ENCODE measurements around the gene ST6GALNAC5. TPM values are rescaled to one million over a fixed set of nuclear protein-coding genes. Genes with fewer than 3 reads are reported as not detected.

ST6GALNAC5 gene
- polyA plus RNA-seq, 3 donors: not detected

GRCh38 chr1:76955652-76956051, 88.4 kb downstream of the ST6GALNAC5 start:
- H2AFZ ChIP-seq (ENCODE audit: insufficient read depth, low read depth, low read length, poor library complexity, severe bottlenecking): no peak overlapping the region
- H3K27ac ChIP-seq (ENCODE audit: low read depth in 1 of 2, low read length in 2 of 2): no peak overlapping the region
- Mint-ChIP-seq H3K36me3 (no peaks in the 10 kb centered on the region), H3K9me3 (peaks cover 0 to 5% (median 3%) of the 10 kb centered on the region in 7 donors), H3K4me1 (no peaks in the 10 kb centered on the region), H3K4me3 (no peak overlapping the region), H3K27me3 (ENCODE audit: low read depth in 3 of 3) (no peaks in the 10 kb centered on the region), H3K27ac (peak overlapping the region in 1 of 7 donors; percentile 43)
- H3K4me2 ChIP-seq (replicated peaks; ENCODE audit: extremely low read depth, low read length, poor library complexity, severe bottlenecking): no peak overlapping the region
- no peak for DNase-seq
- no peaks in the 10 kb centered on the region for H3K27me3 ChIP-seq (ENCODE audit: control insufficient read depth in 2 of 2, insufficient read depth in 2 of 2, low read length in 2 of 2)
- H3K4me3 ChIP-seq (replicated peaks in 1 of 3; ENCODE audit: low read depth in 2 of 3, low read length in 3 of 3): no peak overlapping the region
- H3K9me3 ChIP-seq (replicated peaks in 1 of 2; ENCODE audit: control insufficient read depth in 1 of 2, insufficient read depth in 1 of 2, low read length in 2 of 2): no peaks in the 10 kb centered on the region
- no peaks in the 10 kb centered on the region for H3K36me3 ChIP-seq (replicated peaks in 1 of 2; ENCODE audit: control insufficient read depth in 1 of 2, insufficient read depth in 2 of 2, low read length in 2 of 2)
- H3K4me1 ChIP-seq (ENCODE audit: control insufficient read depth in 1 of 2, insufficient read depth in 2 of 2, low read length in 2 of 2): no peaks in the 10 kb centered on the region
- H3K9ac ChIP-seq (ENCODE audit: insufficient read depth, low read length, poor library complexity, severe bottlenecking): no peak overlapping the region
- H3K79me2 ChIP-seq (ENCODE audit: insufficient read depth, low read length): no peaks in the 10 kb centered on the region
- intact Hi-C loops (cut with micrococcal nuclease): no loop called here
- TF ChIP-seq CTCF (IDR thresholded peaks at IDR 0.05): no peak
- H4K20me1 ChIP-seq (ENCODE audit: insufficient read depth, low read length): no peaks in the 10 kb centered on the region

- intact Hi-C loops (cut with micrococcal nuclease): no loop called here
- no peak overlapping the region for H3K4me2 ChIP-seq (replicated peaks; ENCODE audit: extremely low read depth, low read length, poor library complexity, severe bottlenecking)
- Mint-ChIP-seq H3K4me3 (no peak overlapping the region), H3K27me3 (ENCODE audit: low read depth in 3 of 3) (no peaks in the 10 kb centered on the region), H3K27ac (no peak overlapping the region), H3K4me1 (no peaks in the 10 kb centered on the region), H3K9me3 (peaks cover 0 to 5% (median 3%) of the 10 kb centered on the region in 7 donors), H3K36me3 (no peaks in the 10 kb centered on the region)
- H3K4me1 ChIP-seq (ENCODE audit: control insufficient read depth in 1 of 2, insufficient read depth in 2 of 2, low read length in 2 of 2): no peaks in the 10 kb centered on the region
- no peak for DNase-seq
- H3K79me2 ChIP-seq (ENCODE audit: insufficient read depth, low read length): no peaks in the 10 kb centered on the region
- H3K9ac ChIP-seq (ENCODE audit: insufficient read depth, low read length, poor library complexity, severe bottlenecking): no peak overlapping the region
- H3K4me3 ChIP-seq (replicated peaks in 1 of 3; ENCODE audit: low read depth in 2 of 3, low read length in 3 of 3): no peak overlapping the region
- no peaks in the 10 kb centered on the region for H3K9me3 ChIP-seq (replicated peaks in 1 of 2; ENCODE audit: control insufficient read depth in 1 of 2, insufficient read depth in 1 of 2, low read length in 2 of 2)
- H3K27me3 ChIP-seq (ENCODE audit: control insufficient read depth in 2 of 2, insufficient read depth in 2 of 2, low read length in 2 of 2): no peaks in the 10 kb centered on the region
- WGBS (ENCODE audit: insufficient coverage): 95% methylated on average over 4 of the region's 8 CpGs
- no peaks in the 10 kb centered on the region for H4K20me1 ChIP-seq (ENCODE audit: insufficient read depth, low read length)
- H3K27ac ChIP-seq (ENCODE audit: low read depth in 1 of 2, low read length in 2 of 2): no peak overlapping the region
- no peak for TF ChIP-seq CTCF (IDR thresholded peaks at IDR 0.05)
- no peaks in the 10 kb centered on the region for H3K36me3 ChIP-seq (replicated peaks in 1 of 2; ENCODE audit: control insufficient read depth in 1 of 2, insufficient read depth in 2 of 2, low read length in 2 of 2)
- no peak overlapping the region for H2AFZ ChIP-seq (ENCODE audit: insufficient read depth, low read depth, low read length, poor library complexity, severe bottlenecking)
Measured at GRCh38 chr1:76957961-76958360, 90.7 kb downstream of the ST6GALNAC5 start.
